Mucosa of stomach (tissue), 1 donor: ENCODE measurements around the gene RUNDC1.

Experiments used
- H3K27me3 ChIP-seq: one replicate; pipeline ENCODE4 v1.7.0; 2013; ENCODE audit warnings: mild to moderate bottlenecking, low read length; ENCODE audit not compliant: control insufficient read depth, insufficient read depth
- H3K36me3 ChIP-seq: one replicate; pipeline ENCODE4 v1.7.0; 2013; ENCODE audit warnings: low read length; ENCODE audit not compliant: control insufficient read depth, insufficient read depth
- H3K4me1 ChIP-seq: one replicate; pipeline ENCODE4 v1.7.0; 2013; ENCODE audit warnings: mild to moderate bottlenecking, low read length; ENCODE audit not compliant: control insufficient read depth, insufficient read depth
- H3K4me3 ChIP-seq: one replicate; pipeline ENCODE4 v1.7.0; 2013; ENCODE audit warnings: low read length
- H3K9ac ChIP-seq: one replicate; pipeline ENCODE4 v1.7.0; 2013; ENCODE audit warnings: mild to moderate bottlenecking, low read length, moderate library complexity
- H3K9me3 ChIP-seq: one replicate; pipeline ENCODE4 v1.7.0; 2013; ENCODE audit warnings: mild to moderate bottlenecking, low read length, moderate library complexity; ENCODE audit not compliant: control insufficient read depth
- donor health status: Pancreatic carcinoma.

The RUNDC1 gene

GRCh38 chr17:43025290-43025657 is 44.9 kb downstream of the RUNDC1 start:
- H3K9ac ChIP-seq = no peak overlapping the region

DNA sequence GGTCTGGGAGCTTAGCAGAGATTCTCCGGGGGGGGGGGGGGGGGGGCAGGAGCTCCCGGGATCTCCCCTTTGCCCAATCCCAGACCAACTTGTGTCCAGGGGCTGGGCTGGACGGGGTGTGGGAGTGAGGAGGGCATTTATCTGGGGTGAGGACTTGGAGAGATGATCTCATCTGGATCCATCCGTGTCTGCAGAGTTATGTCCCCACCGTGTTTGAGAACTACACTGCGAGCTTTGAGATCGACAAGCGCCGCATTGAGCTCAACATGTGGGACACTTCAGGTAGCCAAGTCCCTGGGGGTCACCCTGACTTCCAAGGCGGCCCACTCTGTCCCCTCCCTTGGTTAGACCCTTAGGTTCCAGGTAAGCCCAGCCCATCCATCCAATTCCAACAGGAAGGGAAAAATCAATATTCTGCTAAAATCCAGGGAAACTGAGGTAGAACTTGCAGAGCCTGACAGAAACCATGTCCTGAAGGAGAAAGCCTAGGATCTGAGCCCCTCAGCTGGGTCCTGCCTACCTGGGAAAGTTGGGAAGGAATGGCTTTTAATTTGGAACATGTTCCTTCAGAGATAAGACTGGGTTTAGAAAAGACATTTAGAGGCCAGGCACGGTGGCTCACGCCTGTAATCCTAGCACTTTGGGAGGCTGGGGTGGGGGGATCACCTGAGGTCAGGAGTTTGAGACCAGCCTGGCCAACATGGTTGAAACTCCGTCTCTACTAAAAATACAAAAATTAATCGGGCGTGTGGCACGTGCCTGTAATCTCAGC is 45.6 kb downstream of the RUNDC1 start:
- no peak overlapping the region for H3K9ac ChIP-seq
- no peaks in the 10 kb centered on the region for H3K36me3 ChIP-seq
- peaks cover 15% of the 10 kb centered on the region for H3K4me1 ChIP-seq
- H3K9me3 ChIP-seq = no peaks in the 10 kb centered on the region
- no peaks in the 10 kb centered on the region for H3K27me3 ChIP-seq
- no peak overlapping the region for H3K4me3 ChIP-seq

More at GRCh38 chr17:43025290-43025657, 44.9 kb downstream of the RUNDC1 start:
- peaks cover 18% of the 10 kb centered on the region for H3K4me1 ChIP-seq
- no peaks in the 10 kb centered on the region for H3K9me3 ChIP-seq
- no peaks in the 10 kb centered on the region for H3K27me3 ChIP-seq
- H3K4me3 ChIP-seq = no peak overlapping the region
- no peaks in the 10 kb centered on the region for H3K36me3 ChIP-seq

- Histone ChIP-seq H3K4me1 (peaks cover 12% of the 10 kb centered on the region), H3K27me3 (no peaks in the 10 kb centered on the region), H3K9me3 (no peaks in the 10 kb centered on the region), H3K4me3 (no peak overlapping the region), H3K9ac (no peak overlapping the region), H3K36me3 (no peaks in the 10 kb centered on the region)
These were observed 46.2 kb downstream of the RUNDC1 start for GRCh38 chr17:43026595-43026994.

DNA sequence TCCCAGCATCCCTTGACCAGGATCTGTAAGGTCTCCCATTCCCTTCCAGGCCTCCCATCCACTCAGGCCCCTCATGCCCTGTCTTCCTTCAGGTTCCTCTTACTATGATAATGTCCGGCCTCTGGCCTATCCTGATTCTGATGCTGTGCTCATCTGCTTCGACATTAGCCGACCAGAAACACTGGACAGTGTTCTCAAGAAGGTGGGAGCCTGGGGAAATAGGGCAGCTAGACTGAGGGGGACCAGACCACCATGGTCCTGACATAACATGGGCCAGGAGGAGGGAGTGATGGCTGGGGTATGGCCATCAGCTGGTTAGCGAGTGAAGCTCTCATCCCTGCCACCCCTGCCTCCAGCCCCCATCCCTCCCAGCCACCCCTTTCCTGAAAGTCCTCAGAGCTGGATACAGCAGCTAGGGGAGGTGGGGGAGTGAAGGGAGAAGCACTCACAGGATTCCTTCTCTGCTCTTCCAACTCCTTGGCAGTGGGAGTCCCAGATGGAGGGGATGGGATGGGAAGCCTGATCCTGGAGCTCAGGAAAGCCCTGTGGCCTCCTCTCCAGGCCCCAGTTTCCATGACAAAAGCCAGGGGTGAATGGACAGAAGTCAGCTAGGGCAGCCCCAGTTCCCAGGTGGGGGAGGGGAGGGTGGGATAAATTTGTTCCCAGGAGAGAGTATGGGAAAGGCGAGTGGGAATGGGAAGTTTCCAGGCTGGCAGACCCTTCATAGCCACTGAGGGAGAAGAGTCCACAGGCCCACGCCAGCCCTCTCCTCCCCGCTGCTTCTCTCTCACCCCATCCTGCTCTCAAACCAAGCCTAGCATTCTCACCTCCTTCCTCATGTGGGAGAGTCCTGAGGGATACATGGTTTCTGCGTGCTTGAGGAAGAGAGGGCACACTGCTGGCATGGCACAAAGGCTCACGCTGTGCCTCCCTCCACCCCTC is 47.0 kb downstream of the RUNDC1 start:
- H3K9me3 ChIP-seq = no peaks in the 10 kb centered on the region
- no peak overlapping the region for H3K9ac ChIP-seq
- H3K4me1 ChIP-seq = peaks cover 12% of the 10 kb centered on the region
- H3K4me3 ChIP-seq = no peak overlapping the region
- no peaks in the 10 kb centered on the region for H3K36me3 ChIP-seq
- H3K27me3 ChIP-seq = no peaks in the 10 kb centered on the region

- no peaks in the 10 kb centered on the region for H3K9me3 ChIP-seq
- no peak overlapping the region for H3K4me3 ChIP-seq
- no peaks in the 10 kb centered on the region for H3K36me3 ChIP-seq
- no peak overlapping the region for H3K9ac ChIP-seq
- H3K27me3 ChIP-seq = no peaks in the 10 kb centered on the region
- peaks cover 7% of the 10 kb centered on the region for H3K4me1 ChIP-seq
These were observed 48.0 kb downstream of the RUNDC1 start for GRCh38 chr17:43028221-43028861.

- Histone ChIP-seq H3K9ac (no peak overlapping the region), H3K9me3 (no peaks in the 10 kb centered on the region), H3K36me3 (no peaks in the 10 kb centered on the region), H3K4me1 (no peaks in the 10 kb centered on the region), H3K27me3 (no peaks in the 10 kb centered on the region), H3K4me3 (no peak overlapping the region)
These were observed 49.9 kb downstream of the RUNDC1 start for GRCh38 chr17:43030137-43030767.

DNA sequence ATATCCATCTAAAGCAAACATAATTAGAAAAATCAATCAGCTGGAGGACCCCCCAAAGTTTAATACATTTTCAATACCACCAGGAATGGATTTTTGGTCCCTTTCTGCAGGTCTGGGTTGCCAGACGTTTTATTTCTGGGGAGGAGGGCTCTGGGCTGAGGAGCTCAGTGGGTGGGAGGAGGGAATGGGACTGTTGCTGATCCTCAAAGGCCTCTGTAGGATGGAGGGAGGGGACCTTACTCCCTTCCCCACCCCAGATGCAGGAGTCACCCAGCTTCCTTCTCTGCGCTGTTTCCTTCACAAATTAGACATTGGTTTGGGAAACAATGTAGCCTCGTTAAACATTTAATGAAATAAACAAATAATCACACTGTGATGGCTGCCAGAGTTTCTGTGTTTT is 51.3 kb downstream of the RUNDC1 start:
- Histone ChIP-seq H3K27me3 (no peaks in the 10 kb centered on the region), H3K9ac (no peak overlapping the region), H3K9me3 (no peaks in the 10 kb centered on the region), H3K36me3 (no peaks in the 10 kb centered on the region), H3K4me3 (no peak overlapping the region), H3K4me1 (no peaks in the 10 kb centered on the region)

DNA sequence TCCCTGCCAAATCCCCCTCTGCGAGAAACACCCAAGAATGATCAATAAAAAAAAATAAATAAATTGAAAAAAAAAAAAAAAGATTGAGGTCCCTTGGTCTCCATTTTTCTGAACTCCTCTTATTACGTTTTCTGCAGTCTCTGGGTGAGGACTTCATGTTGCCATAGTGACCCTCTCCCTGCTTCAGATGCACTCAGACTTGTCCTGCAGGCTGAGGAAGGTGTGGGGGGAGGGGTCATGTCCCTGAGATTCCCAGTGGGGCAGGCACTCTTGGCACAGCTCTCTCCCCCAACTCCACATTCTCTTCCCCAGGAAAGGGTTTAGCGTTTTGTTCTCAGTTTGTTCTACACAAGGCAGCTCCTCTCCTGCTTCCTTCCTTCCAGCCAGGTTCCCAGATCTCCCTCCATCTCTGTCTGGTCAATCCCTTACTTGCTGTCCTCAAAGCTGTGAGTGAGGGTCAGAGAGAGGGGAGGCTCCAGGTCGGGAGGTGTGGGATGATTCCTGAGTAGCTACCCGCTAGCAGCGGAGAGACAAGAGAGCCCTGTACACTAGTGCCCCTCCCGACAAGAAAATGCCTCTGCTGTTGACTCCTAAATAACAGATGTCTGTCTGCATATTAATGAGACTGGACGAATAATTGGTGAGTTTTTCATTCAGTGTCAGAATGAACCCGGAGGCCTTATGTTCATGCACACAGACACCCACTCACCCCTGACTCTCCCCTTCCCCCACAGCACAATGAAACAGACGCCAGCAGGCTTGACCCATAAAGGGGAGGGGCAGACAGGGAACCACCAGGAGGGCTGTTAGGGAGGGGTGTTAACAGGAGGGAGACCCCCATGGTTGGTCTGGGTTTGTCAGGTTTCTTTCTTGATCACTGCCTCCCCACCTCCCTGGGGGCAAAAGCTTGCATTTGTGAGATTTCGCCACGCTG is 53.9 kb downstream of the RUNDC1 start:
- Histone ChIP-seq H3K36me3 (no peaks in the 10 kb centered on the region), H3K4me1 (no peaks in the 10 kb centered on the region), H3K4me3 (no peak overlapping the region), H3K27me3 (no peaks in the 10 kb centered on the region), H3K9me3 (no peaks in the 10 kb centered on the region), H3K9ac (no peak overlapping the region)

DNA sequence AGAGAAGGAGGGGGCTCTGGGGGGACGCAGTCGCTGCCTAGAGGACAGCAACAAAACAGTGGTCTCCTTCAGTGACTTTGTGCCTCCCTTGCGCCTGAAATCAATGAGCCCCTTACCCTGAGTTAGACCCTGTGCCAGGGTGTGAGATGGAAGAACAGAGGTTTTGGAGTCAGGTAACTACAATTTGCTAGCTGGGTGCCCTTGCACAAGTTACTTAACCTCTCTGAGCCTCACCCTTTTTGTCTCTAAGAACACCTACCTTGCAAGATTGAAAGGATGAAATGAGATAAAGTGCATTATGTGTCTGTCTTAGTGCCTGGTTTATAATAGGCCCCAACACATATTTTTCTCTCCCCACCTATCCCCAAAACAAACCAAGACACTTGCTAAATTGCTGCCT is 54.5 kb downstream of the RUNDC1 start:
- Histone ChIP-seq H3K4me1 (no peaks in the 10 kb centered on the region), H3K9ac (no peak overlapping the region), H3K4me3 (no peak overlapping the region), H3K36me3 (no peaks in the 10 kb centered on the region), H3K27me3 (no peaks in the 10 kb centered on the region), H3K9me3 (no peaks in the 10 kb centered on the region)

GRCh38 chr17:43039646-43040045 is 59.3 kb downstream of the RUNDC1 start:
- H3K9ac ChIP-seq = no peak overlapping the region
- no peaks in the 10 kb centered on the region for H3K9me3 ChIP-seq
- no peak overlapping the region for H3K4me3 ChIP-seq
- H3K27me3 ChIP-seq = no peaks in the 10 kb centered on the region
- H3K36me3 ChIP-seq = no peaks in the 10 kb centered on the region
- H3K4me1 ChIP-seq = peaks cover 5% of the 10 kb centered on the region

DNA sequence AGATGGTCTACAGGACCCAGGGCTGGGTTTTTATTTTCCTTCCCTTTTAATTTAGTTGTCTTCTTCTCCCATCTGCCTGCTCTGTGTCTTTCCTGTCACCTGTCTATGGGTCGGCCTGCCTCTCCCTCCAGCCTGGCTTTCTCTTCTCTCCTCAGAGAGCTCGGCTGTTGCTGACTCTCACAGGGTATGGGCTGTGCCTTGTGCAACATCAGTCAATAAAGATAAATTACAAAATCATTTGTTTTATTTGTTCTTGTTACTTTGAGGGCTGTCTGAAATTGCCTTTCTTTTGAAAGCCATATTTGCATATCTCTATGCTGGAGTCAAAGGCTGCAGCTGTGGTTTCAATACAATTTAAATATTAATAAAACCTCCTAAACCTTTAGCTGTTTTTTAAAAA is 60.3 kb downstream of the RUNDC1 start:
- Histone ChIP-seq H3K4me1 (peaks cover 5% of the 10 kb centered on the region), H3K9me3 (no peaks in the 10 kb centered on the region), H3K4me3 (no peak overlapping the region), H3K9ac (peak overlapping the region; percentile 3), H3K36me3 (no peaks in the 10 kb centered on the region), H3K27me3 (no peaks in the 10 kb centered on the region)
